ENCODE data around the gene RASSF8. TPM values are rescaled to one million over a fixed set of nuclear protein-coding genes. Genes with fewer than 3 reads are reported as not detected.

Gene RASSF8
- total RNA-seq, 4 donors from 2014 or later = 5.4 to 20.7 (median 9.6) TPM

- DNase-seq (ENCODE audit: low spot score in 2 of 2) = no peak
- 100% methylated on average over 1 of the region's 1 CpG for WGBS, 2 donors
- no peak overlapping the region for H3K4me3 ChIP-seq (ENCODE audit: low read depth, poor library complexity, severe bottlenecking)
- TF ChIP-seq CTCF (IDR thresholded peaks at IDR 0.05) = no peak
- TF ChIP-seq POLR2A (IDR thresholded peaks at IDR 0.05) = no peak
- intact Hi-C loops (cut with DNase I; ENCODE audit: low total_unique reads) = no loop called here
Observed at GRCh38 chr12:25965682-25966081, 7.2 kb downstream of the RASSF8 start.

DNA sequence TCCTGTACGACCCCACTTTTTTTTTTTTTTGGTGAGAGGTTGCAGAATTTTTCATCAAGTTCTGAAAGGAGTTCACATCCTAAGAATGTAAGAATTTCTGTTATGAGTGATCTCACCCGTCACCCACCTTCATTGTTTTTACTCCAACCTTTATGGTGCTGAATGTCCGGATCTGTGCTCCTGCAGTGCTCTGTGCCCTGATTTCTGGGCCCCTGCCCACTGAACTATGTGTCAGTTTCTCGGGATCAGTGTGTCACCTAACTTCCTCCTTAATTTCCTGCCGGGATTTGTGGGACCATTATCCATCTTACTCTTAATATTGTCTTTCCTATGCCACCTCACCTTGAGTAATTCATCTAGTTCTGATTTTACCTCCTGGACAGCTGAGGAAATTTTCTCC lies 11.6 kb downstream of the RASSF8 start:
- no peak for DNase-seq (ENCODE audit: low spot score in 2 of 2)
- 85 to 87% methylated on average over 5 of the region's 5 CpGs for WGBS, 2 donors
- intact Hi-C loops (cut with DNase I; ENCODE audit: low total_unique reads) = no loop called here
- no peak overlapping the region for H3K4me3 ChIP-seq (ENCODE audit: low read depth, poor library complexity, severe bottlenecking)
- TF ChIP-seq POLR2A (IDR thresholded peaks at IDR 0.05) (no peak), CTCF (IDR thresholded peaks at IDR 0.05) (no peak)

DNA sequence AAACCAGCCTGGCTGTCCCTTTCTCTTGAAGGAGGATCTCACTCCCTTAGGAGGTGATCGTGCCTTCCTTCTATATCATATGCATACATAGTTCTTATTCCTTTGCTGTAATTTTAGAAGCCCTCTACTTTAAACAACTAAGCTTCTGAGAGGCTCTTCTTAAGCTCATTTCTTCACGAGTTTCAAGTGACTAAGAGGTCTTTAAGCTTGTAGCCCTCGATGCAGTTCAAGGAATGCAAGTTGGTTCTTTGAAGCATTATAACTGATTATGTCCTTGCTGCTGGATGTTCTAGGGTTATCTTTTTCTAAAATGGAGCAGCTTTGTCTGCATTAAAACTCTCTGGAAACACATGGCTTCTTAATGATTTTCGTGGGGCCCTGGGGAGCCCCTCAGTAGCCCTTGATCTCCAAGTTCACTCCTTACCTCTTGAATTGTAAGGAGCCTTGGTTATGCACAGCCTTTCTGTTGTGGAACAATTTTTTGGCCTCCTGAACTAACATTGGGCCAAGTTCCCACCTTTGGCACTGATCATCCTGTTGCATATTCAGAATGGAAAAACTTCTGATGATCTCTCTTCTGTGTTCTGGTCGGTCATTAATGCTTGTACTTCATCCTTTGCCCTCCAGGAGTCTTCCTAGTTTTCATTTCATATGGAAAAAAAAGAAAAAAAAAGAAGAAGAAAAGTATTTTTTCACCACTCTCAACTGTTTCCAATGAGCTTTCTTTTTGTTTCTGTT lies 12.6 kb downstream of the RASSF8 start:
- intact Hi-C loops (cut with DNase I; ENCODE audit: low total_unique reads) = no loop called here
- TF ChIP-seq CTCF (IDR thresholded peaks at IDR 0.05) (no peak), POLR2A (IDR thresholded peaks at IDR 0.05) (no peak)
- 57 to 64% methylated on average over 5 of the region's 5 CpGs for WGBS, 2 donors
- no peak overlapping the region for H3K4me3 ChIP-seq (ENCODE audit: low read depth, poor library complexity, severe bottlenecking)
- peak in 1 of 2 donors; percentile 33 for DNase-seq (ENCODE audit: low spot score in 2 of 2)

- TF ChIP-seq CTCF (IDR thresholded peaks at IDR 0.05) (no peak), POLR2A (IDR thresholded peaks at IDR 0.05) (no peak)
- intact Hi-C loops (cut with DNase I; ENCODE audit: low total_unique reads) = no loop called here
- no peak for DNase-seq (ENCODE audit: low spot score in 2 of 2)
- WGBS, 2 donors = 51 to 59% methylated on average over 2 of the region's 2 CpGs
- H3K4me3 ChIP-seq (ENCODE audit: low read depth, poor library complexity, severe bottlenecking) = no peak overlapping the region
Observed at GRCh38 chr12:25971654-25972041, 13.2 kb downstream of the RASSF8 start.

DNA sequence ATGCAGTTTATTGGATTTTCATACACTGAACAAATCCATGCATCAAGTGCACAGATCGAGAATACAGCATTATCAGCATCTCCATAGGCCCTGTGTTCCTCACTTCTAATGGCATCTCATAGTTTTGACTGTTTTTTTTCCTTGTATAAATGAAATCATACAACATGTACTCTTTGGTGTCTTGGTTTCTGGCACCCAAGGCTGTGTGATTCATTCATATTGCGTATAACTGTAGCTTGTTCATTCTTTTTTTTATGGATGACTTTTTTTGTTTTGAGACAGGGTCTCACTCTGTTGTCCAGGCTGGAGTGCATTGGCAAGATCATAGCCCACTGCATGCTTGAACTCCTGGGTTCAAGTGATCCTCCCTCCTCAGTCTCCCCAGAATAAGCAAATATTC lies 14.3 kb downstream of the RASSF8 start:
- WGBS, 2 donors = 74 to 76% methylated on average over 2 of the region's 2 CpGs
- intact Hi-C loops (cut with DNase I; ENCODE audit: low total_unique reads) = no loop called here
- no peak overlapping the region for H3K4me3 ChIP-seq (ENCODE audit: low read depth, poor library complexity, severe bottlenecking)
- DNase-seq (ENCODE audit: low spot score in 2 of 2) = peak in 1 of 2 donors; percentile 39
- TF ChIP-seq POLR2A (IDR thresholded peaks at IDR 0.05) = no peak
- no peak for TF ChIP-seq CTCF (IDR thresholded peaks at IDR 0.05)

DNA sequence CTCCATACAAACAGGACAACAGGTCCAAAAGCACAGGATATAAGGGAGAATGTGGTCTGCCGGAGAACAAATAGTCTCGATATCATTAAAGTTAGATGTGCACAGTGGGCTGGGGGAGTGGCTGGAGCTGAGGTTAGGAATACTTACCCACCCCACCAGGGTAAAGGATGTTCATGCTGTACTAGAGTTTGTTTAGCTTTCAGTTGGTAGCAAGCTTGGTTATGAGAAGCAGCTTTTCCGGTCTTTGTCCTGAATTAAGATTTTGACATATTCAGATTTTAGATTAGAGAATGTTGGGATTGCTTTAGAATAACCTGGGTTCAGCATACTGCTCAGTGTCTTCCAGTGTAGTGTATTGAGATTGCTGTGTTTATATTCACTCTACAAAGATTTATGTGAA lies 16.7 kb downstream of the RASSF8 start:
- 96 to 100% methylated on average over 3 of the region's 3 CpGs for WGBS, 2 donors
- TF ChIP-seq CTCF (IDR thresholded peaks at IDR 0.05) (no peak), POLR2A (IDR thresholded peaks at IDR 0.05) (no peak)
- no peak for DNase-seq (ENCODE audit: low spot score in 2 of 2)
- intact Hi-C loops (cut with DNase I; ENCODE audit: low total_unique reads) = loop anchor here (5.0 kb wide), 1 partner anchor 1288 kb away; no protein-coding TSS in a partner anchor
- no peak overlapping the region for H3K4me3 ChIP-seq (ENCODE audit: low read depth, poor library complexity, severe bottlenecking)
